NCI-H524 (cell line): ENCODE data around the gene RPL10.

Experiments
- DNase-seq, 2 experiments: peaks; one replicate each; lab custom pipeline; 2025; lab: John Stamatoyannopoulos, UW

The RPL10 gene

DNA sequence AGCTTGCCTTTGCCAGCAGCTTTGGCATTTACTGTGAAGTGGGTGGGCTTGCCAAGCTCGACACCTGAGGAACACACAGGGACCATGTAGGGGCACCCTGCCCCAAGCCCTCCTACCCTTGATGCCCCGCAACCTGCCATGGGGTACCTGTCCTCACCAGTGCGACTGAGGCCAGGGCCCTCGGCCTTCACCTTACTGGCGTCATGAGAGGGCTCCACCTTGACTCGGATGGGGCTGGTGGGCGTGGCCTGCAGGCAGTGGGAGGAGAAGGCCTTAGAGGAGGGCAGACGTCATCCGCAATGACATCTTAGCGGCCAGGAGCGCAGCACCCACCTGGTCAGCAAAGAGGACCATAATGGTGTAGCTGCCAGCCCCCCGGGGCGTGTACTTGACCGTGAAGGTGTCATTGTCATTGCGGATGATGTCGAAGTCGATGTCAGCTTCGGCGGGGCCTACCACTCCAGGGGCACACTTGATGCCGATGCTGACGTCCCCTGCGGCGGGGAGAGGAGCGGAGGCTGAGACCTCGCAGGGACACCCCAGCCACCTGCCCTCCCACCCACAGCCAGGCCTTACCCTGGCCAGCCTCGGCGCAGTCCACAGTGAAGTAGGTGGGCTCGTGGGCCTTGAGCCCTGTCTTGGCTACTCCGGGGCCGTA lies 36.0 kb upstream of the RPL10 start:
- DNase-seq = no peak

GRCh38 chrX:154363706-154364439 lies 34.3 kb upstream of the RPL10 start:
- DNase-seq = no peak

- no peak for DNase-seq
Measured at GRCh38 chrX:154365052-154365600, 33.1 kb upstream of the RPL10 start.

DNA sequence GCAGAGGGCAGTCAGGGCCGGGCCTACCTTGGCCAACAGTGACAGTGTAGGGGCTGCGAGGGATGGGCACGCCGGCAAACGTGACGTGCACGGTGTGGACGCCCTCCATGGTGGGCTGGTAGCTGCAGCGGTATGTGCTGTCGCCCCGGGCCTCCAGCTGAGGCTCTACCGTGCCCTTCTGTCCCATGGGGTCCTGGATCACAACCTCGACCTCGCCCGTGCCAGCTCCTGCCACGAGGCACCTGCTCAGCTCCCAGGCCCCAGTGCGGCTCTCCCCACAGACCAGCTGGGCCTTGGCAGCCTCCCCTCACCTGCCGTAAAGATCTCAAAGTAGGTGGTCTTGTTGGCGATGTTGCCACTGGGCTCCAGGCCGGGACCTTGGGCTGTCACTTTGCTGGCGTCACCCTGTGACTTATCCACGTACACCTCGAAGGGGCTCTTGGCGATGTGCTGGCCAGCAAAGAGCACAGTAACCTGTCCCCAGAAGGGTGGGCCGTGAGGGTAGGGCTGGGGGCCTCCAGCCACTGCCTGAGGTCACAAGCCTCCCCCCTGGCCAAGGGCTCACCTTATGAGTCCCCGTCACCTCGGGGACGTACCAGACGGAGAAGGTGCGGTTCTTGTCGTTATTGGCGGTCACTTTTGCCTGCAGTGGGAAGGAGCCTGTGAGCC lies 32.0 kb upstream of the RPL10 start:
- no peak for DNase-seq

DNA sequence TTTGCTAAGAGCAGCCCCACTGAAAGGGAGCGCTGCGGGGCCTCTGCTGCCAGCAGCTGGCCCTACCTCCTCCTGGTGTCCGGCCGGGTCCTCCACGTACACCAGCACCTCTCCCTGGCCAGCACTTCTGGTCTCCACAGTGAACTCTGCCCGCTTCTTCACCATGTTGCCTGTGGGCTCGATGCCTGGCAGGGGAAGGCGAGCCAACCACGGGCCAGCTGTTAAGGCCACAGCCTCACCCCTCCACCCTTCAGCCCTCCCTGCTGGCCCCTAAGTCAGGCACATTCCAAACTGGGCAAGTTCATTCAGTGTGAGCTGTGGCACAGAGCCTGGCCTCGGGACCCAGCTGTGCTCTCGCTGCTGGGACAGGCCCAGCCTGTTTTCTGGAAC lies 31.5 kb upstream of the RPL10 start:
- DNase-seq = no peak

GRCh38 chrX:154367474-154368308 lies 30.5 kb upstream of the RPL10 start:
- no peak for DNase-seq

- no peak for DNase-seq
Measured at GRCh38 chrX:154368630-154369448, 29.3 kb upstream of the RPL10 start.

DNA sequence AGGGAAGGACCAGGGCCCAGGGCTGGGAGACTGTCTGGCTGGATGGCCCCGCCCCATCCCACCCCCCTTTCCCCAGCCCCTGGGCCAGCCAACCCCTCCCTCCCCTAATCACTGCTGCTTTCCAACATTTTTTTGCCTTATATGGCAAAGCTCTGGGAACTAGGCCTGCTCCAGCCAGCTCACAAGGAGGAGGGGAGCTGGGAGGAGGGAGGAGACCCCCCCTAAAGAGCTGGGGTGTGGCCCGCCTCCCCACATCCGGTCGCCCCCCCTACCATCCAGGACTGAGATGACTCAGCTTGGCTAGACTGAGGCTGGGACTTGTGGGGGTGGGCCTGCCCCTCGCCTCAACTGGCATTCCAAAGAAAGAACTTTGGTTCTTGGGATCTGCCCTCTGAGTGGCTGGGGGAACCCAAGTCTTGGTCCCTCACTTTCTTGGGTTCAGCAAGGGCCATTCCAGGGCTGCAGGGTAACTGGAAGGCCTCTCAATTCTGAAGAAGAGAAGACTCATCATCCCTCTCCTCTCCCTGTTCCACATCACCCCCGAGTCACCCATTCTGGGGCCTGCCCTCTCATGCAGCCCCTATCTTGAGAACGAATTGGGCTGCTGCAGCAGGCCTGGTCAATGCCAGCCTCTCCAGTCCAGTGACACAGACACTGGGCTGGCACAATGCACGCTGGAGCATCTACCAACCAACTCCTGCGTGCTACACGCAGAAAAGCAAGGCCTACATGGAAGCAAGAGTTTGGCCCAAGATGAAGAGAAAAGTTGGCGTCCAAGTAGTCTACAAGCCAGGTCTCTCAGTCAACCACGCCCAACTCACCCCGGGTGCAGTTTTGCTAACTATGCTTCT lies 28.5 kb upstream of the RPL10 start:
- peak in 1 of 2 experiments; percentile 28 for DNase-seq

DNA sequence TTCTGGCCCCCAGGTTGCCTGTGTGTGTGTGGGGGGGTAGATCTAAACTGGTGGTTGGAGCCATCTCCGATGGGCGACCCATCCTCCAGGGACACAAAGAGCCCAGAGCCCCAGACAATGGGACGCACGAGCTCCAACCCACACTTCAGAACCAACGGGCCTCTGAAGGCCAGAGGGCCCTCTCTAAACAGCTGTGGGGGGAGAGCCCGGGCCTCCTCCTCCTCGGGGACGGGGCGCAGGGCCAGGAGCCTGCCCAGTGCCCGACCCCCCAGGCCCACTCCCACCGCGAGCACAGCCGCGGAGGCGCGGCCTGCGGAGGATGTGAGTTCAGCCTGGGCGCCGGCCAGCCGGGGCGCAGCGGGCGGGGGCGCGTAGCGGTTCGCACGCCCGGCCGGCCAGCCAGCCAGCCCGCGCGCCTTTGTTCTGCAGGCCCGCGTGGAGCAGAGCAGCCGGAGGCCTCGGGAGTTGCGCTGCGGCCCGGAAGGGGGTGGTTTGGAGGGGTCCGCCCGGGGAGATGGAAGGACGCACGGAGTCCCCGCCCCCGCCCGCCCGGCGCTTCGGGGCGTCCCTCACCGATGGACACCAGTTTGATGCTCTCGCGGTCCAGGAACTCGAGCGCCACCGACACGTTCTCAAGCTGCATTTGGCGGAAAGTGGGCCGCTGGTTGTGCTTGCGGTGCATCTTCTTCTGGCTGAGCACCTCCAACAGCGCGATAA lies 27.7 kb upstream of the RPL10 start:
- peak in 1 of 2 experiments; percentile 26 for DNase-seq

DNA sequence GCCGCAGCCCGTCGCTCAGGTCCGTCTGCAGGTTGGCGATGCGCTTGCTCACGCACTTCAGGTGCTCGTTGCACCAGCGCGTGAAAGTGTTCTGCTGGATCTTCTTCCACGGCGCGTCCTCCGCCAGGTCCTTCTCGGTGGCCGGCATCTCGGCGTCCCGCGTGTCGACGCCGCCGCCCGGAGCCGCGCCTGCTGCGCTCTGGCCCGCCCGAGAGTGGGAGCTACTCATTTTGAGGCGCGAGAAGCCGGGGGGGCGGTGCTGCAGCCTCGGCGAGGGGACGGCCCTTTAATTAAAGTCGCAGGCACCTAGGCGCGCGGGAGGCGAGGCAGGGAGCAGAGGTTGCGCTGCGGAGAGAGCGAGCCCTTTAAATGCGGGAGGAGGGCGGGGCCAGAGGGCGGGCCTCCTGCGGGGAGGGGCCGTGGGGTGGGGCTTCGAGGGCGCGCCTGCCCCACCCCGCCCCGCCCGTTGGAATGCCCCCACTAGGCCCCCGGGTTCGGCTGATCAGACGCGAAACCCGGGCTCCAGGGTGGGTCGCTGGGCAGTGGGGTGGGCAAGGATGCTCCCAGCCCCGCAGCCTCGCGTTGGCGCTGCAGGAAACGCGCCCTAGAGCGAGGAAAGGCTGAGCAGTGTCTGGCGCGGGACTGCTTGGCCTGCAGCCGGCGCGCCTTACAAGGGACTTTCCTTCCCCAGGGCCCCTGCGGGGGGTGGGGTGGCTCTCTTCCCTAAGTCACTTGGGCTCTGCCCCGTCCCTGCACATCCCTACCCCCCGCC lies 27.0 kb upstream of the RPL10 start:
- peak; percentile 86 to 93 for DNase-seq

- DNase-seq = peak in 1 of 2 experiments; percentile 44
Measured at GRCh38 chrX:154371789-154372300, 26.3 kb upstream of the RPL10 start.

- no peak for DNase-seq
Measured at GRCh38 chrX:154372612-154373022, 25.6 kb upstream of the RPL10 start.

DNA sequence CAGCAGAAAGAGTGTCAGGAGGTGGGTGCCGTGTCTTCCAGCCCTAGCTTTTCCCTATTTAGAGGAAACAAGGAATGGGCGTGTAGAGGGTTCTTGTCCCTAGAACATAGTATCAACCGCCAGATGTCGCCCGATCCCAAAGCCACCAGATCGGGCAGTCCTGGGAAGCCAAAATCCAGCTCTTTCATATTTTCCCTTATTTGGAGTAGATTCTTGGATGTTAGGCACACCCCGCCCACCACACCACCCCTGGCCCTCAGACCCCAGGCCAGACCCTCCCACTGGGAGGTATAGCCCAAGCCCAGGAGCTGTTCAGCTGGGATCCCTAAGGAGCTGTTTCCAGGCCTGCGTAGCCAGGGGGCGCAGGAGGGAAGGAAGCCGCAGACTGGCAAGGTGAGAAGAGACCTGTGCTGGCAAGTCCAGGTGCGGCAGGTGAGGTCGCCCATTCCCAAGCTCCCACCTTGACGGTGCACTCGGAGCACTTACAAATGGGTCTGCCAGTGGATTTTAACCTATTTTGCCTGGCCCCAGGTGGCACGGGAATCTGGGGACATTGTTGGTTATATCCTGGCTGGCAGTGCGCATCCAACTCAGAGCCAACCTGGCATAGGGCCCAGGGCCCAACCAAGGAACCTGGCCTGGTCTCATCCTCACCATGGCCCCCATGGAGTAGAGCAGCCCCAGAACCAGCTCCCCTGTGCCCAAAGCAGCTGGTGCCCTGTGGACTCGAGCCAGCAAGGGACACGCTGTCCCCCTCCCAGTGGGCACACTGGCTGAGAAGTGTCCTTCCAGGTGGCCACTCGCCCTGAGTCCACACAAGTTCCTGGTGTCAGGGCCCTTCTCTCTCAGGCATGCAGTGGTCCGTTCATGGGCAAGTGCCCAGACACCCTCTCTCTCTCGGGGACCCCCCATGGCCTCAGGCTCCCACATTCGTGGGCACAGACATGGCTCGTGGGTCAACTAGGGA lies 24.6 kb upstream of the RPL10 start:
- DNase-seq = peak in 1 of 2 experiments; percentile 64

- DNase-seq = peak in 1 of 2 experiments; percentile 45
Measured at GRCh38 chrX:154374313-154375155, 23.6 kb upstream of the RPL10 start, which contains the start of gene FLNA. FLNA (minus strand) TSS chrX:154374634; CDS start chrX:154371245, 3,389 bp downstream.

- DNase-seq = peak in 1 of 2 experiments; percentile 36
Measured at GRCh38 chrX:154375156-154375504, 23.0 kb upstream of the RPL10 start.

- no peak for DNase-seq
Measured at GRCh38 chrX:154376774-154377173, 21.4 kb upstream of the RPL10 start.
